Stimulated activated CD8-positive, alpha-beta memory T cell treated with anti-CD3 and anti-CD28 coated beads, Interleukin-4, amount 100 ng/mL, for 48 hours (primary cell): ENCODE data around the gene DTL.
"Not testable (repeated sequence)": the region's sequence is repeated elsewhere in the genome, so short reads cannot be mapped to it uniquely, and the experiment has no call there.

Experiments
- DNase-seq: peaks from one replicate; pipeline ENCODE4 v3.0.0-alpha.2; 2020

DTL gene

GRCh38 chr1:212035123-212035834 is at the start of gene DTL, which contains the start of gene INTS7:
Gene DTL, plus strand, starts transcription at chr1:212035748. Its CDS starts 143 bp downstream, at chr1:212035891.
Gene INTS7, minus strand, starts transcription at chr1:212035557. Its CDS starts 120 bp downstream, at chr1:212035437.
- DNase-seq = peak; percentile 98

- DNase-seq = no peak
These were observed 48.8 kb upstream of the DTL start for GRCh38 chr1:211986628-211987254.

- DNase-seq = no peak
These were observed 43.9 kb upstream of the DTL start for GRCh38 chr1:211991695-211992094.

GRCh38 chr1:211997426-211997825 is 38.1 kb upstream of the DTL start:
- not testable (repeated sequence) for DNase-seq

- no peak for DNase-seq
These were observed 33.0 kb upstream of the DTL start for GRCh38 chr1:212002536-212002935.

GRCh38 chr1:212004895-212005608 is 30.5 kb upstream of the DTL start:
- no peak for DNase-seq

GRCh38 chr1:212007178-212007577 is 28.4 kb upstream of the DTL start:
- DNase-seq = no peak

- no peak for DNase-seq
These were observed 27.7 kb upstream of the DTL start for GRCh38 chr1:212007886-212008285.

- DNase-seq = no peak
These were observed 26.0 kb upstream of the DTL start for GRCh38 chr1:212009561-212009960.

GRCh38 chr1:212010004-212010403 is 25.5 kb upstream of the DTL start:
- no peak for DNase-seq

- peak; percentile 76 for DNase-seq
These were observed 23.4 kb upstream of the DTL start for GRCh38 chr1:212012034-212012740.

- DNase-seq = no peak
These were observed 21.9 kb upstream of the DTL start for GRCh38 chr1:212013672-212014071.

- no peak for DNase-seq
These were observed 14.6 kb upstream of the DTL start for GRCh38 chr1:212020975-212021374.

- DNase-seq = no peak
These were observed 14.0 kb upstream of the DTL start for GRCh38 chr1:212021563-212021962.

GRCh38 chr1:212022908-212023307 is 12.6 kb upstream of the DTL start:
- DNase-seq = not testable (repeated sequence)

- no peak for DNase-seq
These were observed 10.9 kb upstream of the DTL start for GRCh38 chr1:212024469-212025149.

- not testable (repeated sequence) for DNase-seq
These were observed 7.8 kb upstream of the DTL start for GRCh38 chr1:212027727-212028126.

- no peak for DNase-seq
These were observed 4.5 kb upstream of the DTL start for GRCh38 chr1:212030936-212031528.

GRCh38 chr1:212034516-212035122 is 929 bp upstream of the DTL start:
- DNase-seq = peak; percentile 33

GRCh38 chr1:212035835-212036605 is 472 bp downstream of the DTL start:
- DNase-seq = no peak

- no peak for DNase-seq
These were observed 2.4 kb downstream of the DTL start for GRCh38 chr1:212037900-212038299.
